HEK293 (cell line): ENCODE measurements around the gene SRBD1.

Experiments used
- CTCF ChIA-PET: fragments of 350-600 bp; formaldehyde crosslinking; extraction: SDS; loops from one replicate; lab custom pipeline; 2021; ENCODE audit warnings: antibody characterized with exemption; lab: Yijun Ruan, JAX
- POLR2A ChIA-PET: fragments of 300-600 bp; formaldehyde crosslinking; extraction: SDS; loops from one replicate; lab custom pipeline; 2020; ENCODE audit warnings: antibody characterized with exemption, inconsistent platforms; lab: Yijun Ruan, JAX
- H3K27ac ChIP-seq: fragments of 200-500 bp; sonication (Bioruptor generic); 2 replicates; pipeline ENCODE4 v1.5.1; 2014; ENCODE audit warnings: low read depth, low read length, control low read depth, inconsistent platforms; ENCODE audit errors: extremely low read depth
- H3K36me3 ChIP-seq, 2 experiments: fragments of 200-500 bp in 1 of 2; sonication (Bioruptor generic) in 1 of 2; 1 replicate in 1 of 2; 2 replicates in 1 of 2; pipeline ENCODE4 v1.5.1; 2014 to 2017; ENCODE audit warnings: inconsistent platforms in 2 of 2, low read length in 2 of 2; ENCODE audit not compliant: control insufficient read depth in 2 of 2, insufficient read depth in 1 of 2
- H3K4me1 ChIP-seq: fragments of 200-500 bp; sonication (Bioruptor generic); 2 replicates; pipeline ENCODE4 v1.5.1; 2014; ENCODE audit warnings: mild to moderate bottlenecking, low read length, inconsistent platforms; ENCODE audit not compliant: control insufficient read depth, insufficient read depth
- H3K4me3 ChIP-seq: 2 replicates; pipeline ENCODE4 v1.5.1; 2011; ENCODE audit warnings: low read depth, mild to moderate bottlenecking, control low read depth, low read length, moderate library complexity
- H3K9me3 ChIP-seq: fragments of 200-500 bp; sonication (Bioruptor generic); 2 replicates; pipeline ENCODE4 v1.5.1; 2014; ENCODE audit warnings: low read depth, low read length, inconsistent platforms; ENCODE audit not compliant: control insufficient read depth, insufficient read depth
- BCL11B ChIP-seq: fragments of 450-650 bp; formaldehyde crosslinking; IDR thresholded peaks from 2 replicates; pipeline ENCODE4 v1.5.1; 2016; ENCODE audit warnings: low read depth, missing biosample characterization, missing genetic modification characterization
- EGR2 ChIP-seq: fragments of 450-650 bp; formaldehyde crosslinking; IDR thresholded peaks from 2 replicates; pipeline ENCODE4 v1.5.1; 2016; ENCODE audit warnings: low read depth, missing biosample characterization, missing genetic modification characterization
- ELK4 ChIP-seq: IDR thresholded peaks from 2 replicates; pipeline ENCODE4 v1.6.1; 2011; ENCODE audit warnings: mild to moderate bottlenecking, low read depth, low read length, borderline replicate concordance
- IKZF3 ChIP-seq: fragments of 450-650 bp; IDR thresholded peaks from 2 replicates; pipeline ENCODE4 v1.5.0; 2018; ENCODE audit warnings: missing biosample characterization, mild to moderate bottlenecking, missing genetic modification characterization, moderate library complexity
- OSR2 ChIP-seq: fragments of 450-650 bp; formaldehyde crosslinking; IDR thresholded peaks from 2 replicates; pipeline ENCODE4 v1.5.1; 2016; ENCODE audit warnings: missing biosample characterization, missing genetic modification characterization
- PRDM2 ChIP-seq: fragments of 450-650 bp; formaldehyde crosslinking; IDR thresholded peaks from 2 replicates; pipeline ENCODE4 v1.5.1; 2016; ENCODE audit warnings: missing biosample characterization, missing genetic modification characterization, borderline replicate concordance
- SCRT1 ChIP-seq: fragments of 450-650 bp; formaldehyde crosslinking; IDR thresholded peaks from 2 replicates; pipeline ENCODE4 v1.5.1; 2016; ENCODE audit warnings: missing biosample characterization, missing genetic modification characterization, borderline replicate concordance
- SP3 ChIP-seq: fragments of 450-650 bp; formaldehyde crosslinking; IDR thresholded peaks from 2 replicates; pipeline ENCODE4 v1.5.1; 2016; ENCODE audit warnings: missing biosample characterization, missing genetic modification characterization
- TRIM28 ChIP-seq: IDR thresholded peaks from 2 replicates; pipeline ENCODE4 v1.6.1; 2011; ENCODE audit warnings: low read length, control low read depth, borderline replicate concordance
- YY1 ChIP-seq: fragments of 450-650 bp; formaldehyde crosslinking; IDR thresholded peaks from 2 replicates; pipeline ENCODE4 v1.5.1; 2018; ENCODE audit warnings: missing biosample characterization, missing genetic modification characterization
- ZBTB7A ChIP-seq: fragments of 450-650 bp; formaldehyde crosslinking; IDR thresholded peaks from 2 replicates; pipeline ENCODE4 v1.5.1; 2016; ENCODE audit warnings: low read depth, missing biosample characterization, missing genetic modification characterization
- ZNF114 ChIP-seq: fragments of 450-650 bp; formaldehyde crosslinking; IDR thresholded peaks from 2 replicates; pipeline ENCODE4 v1.5.0; 2017; ENCODE audit warnings: missing biosample characterization, missing genetic modification characterization
- ZNF184 ChIP-seq: fragments of 450-650 bp; IDR thresholded peaks from 2 replicates; pipeline ENCODE4 v1.5.1; 2018; ENCODE audit warnings: missing biosample characterization, mild to moderate bottlenecking, missing genetic modification characterization
- ZNF2 ChIP-seq: fragments of 450-650 bp; formaldehyde crosslinking; IDR thresholded peaks from 2 replicates; pipeline ENCODE4 v1.5.1; 2016; ENCODE audit warnings: missing biosample characterization, missing genetic modification characterization
- ZNF302 ChIP-seq: fragments of 450-650 bp; formaldehyde crosslinking; IDR thresholded peaks from 2 replicates; pipeline ENCODE4 v1.5.1; 2016; ENCODE audit warnings: missing biosample characterization, missing genetic modification characterization, low read depth
- ZNF394 ChIP-seq: fragments of 450-650 bp; formaldehyde crosslinking; IDR thresholded peaks from 2 replicates; pipeline ENCODE4 v1.5.1; 2016; ENCODE audit warnings: missing biosample characterization, missing genetic modification characterization, mild to moderate bottlenecking, moderate library complexity, borderline replicate concordance
- ZNF488 ChIP-seq: fragments of 450-650 bp; formaldehyde crosslinking; IDR thresholded peaks from 2 replicates; pipeline ENCODE4 v1.5.1; 2016; ENCODE audit warnings: missing biosample characterization, missing genetic modification characterization
- ZNF513 ChIP-seq: fragments of 450-650 bp; IDR thresholded peaks from 2 replicates; pipeline ENCODE4 v1.5.1; 2018; ENCODE audit warnings: missing biosample characterization, missing genetic modification characterization
- ZNF521 ChIP-seq: fragments of 450-650 bp; formaldehyde crosslinking; IDR thresholded peaks from 2 replicates; pipeline ENCODE4 v1.5.1; 2017; ENCODE audit warnings: missing biosample characterization, mild to moderate bottlenecking, missing genetic modification characterization
- ZNF529 ChIP-seq: fragments of 450-650 bp; formaldehyde crosslinking; IDR thresholded peaks from 2 replicates; pipeline ENCODE4 v1.5.1; 2017; ENCODE audit warnings: missing genetic modification characterization, missing biosample characterization; ENCODE audit not compliant: insufficient replicate concordance
- ZNF585B ChIP-seq: fragments of 450-650 bp; formaldehyde crosslinking; IDR thresholded peaks from 2 replicates; pipeline ENCODE4 v1.5.1; 2016; ENCODE audit warnings: missing biosample characterization, missing genetic modification characterization
- ZNF596 ChIP-seq: fragments of 450-650 bp; IDR thresholded peaks from 2 replicates; pipeline ENCODE4 v1.5.0; 2018; ENCODE audit warnings: missing biosample characterization, mild to moderate bottlenecking, missing genetic modification characterization, moderate library complexity
- ZNF624 ChIP-seq: fragments of 450-650 bp; formaldehyde crosslinking; IDR thresholded peaks from 2 replicates; pipeline ENCODE4 v1.5.1; 2017; ENCODE audit warnings: missing biosample characterization, missing genetic modification characterization
- ZNF747 ChIP-seq: fragments of 450-650 bp; formaldehyde crosslinking; IDR thresholded peaks from 2 replicates; pipeline ENCODE4 v1.5.1; 2016; ENCODE audit warnings: missing biosample characterization, missing genetic modification characterization
- ZNF776 ChIP-seq: fragments of 450-650 bp; formaldehyde crosslinking; IDR thresholded peaks from 2 replicates; pipeline ENCODE4 v1.5.0; 2017; ENCODE audit warnings: missing biosample characterization, missing genetic modification characterization, borderline replicate concordance
- ZSCAN18 ChIP-seq: fragments of 450-650 bp; formaldehyde crosslinking; IDR thresholded peaks from 2 replicates; pipeline ENCODE4 v1.5.1; 2016; ENCODE audit warnings: missing biosample characterization, missing genetic modification characterization

SRBD1 gene

GRCh38 chr2:45497355-45497754 is 113.7 kb downstream of the SRBD1 start:
- Histone ChIP-seq H3K4me1 (0 out of 2 replicates have a peak, but pooled peaks cover 5% of the 10 kb centered on the region), H3K4me3 (no peak overlapping the region), H3K36me3 (no peaks in the 10 kb centered on the region; a peak in 1 of 3 replicates), H3K27ac (no peak overlapping the region), H3K9me3 (no peaks in the 10 kb centered on the region)
- no peak for TF ChIP-seq ZNF585B (tag by site-specific recombination)
- no peak for TF ChIP-seq ELK4
- no peak for TF ChIP-seq ZNF776 (tag by site-specific recombination)
- no peak for TF ChIP-seq IKZF3
- no peak for TF ChIP-seq ZNF513 (tag by site-specific recombination)
- no peak for TF ChIP-seq ZNF521 (tag by site-specific recombination)
- TF ChIP-seq ZNF2 (tag by site-specific recombination), result no peak
- no peak for TF ChIP-seq OSR2
- no peak for TF ChIP-seq SCRT1 (tag by site-specific recombination)
- no peak for TF ChIP-seq SP3 (tag by site-specific recombination)
- TF ChIP-seq ZNF184, result no peak
- TF ChIP-seq TRIM28, result no peak
- ChIA-PET POLR2A (no interaction called here), CTCF (interaction anchor here (0.6 to 2.7 kb wide), 2 partner anchors 516 to 534 kb away, joined by 3 to 14 read pairs; no protein-coding TSS in a partner anchor)

- H3K4me1 ChIP-seq, result 0 out of 2 replicates have a peak, but pooled peaks cover 5% of the 10 kb centered on the region
- H3K27ac ChIP-seq, result no peak overlapping the region
- no peaks in the 10 kb centered on the region; a peak in 1 of 3 replicates for H3K36me3 ChIP-seq
- ChIA-PET CTCF (interaction anchor here (0.6 to 1.2 kb wide), 2 partner anchors 10 to 533 kb away, joined by 3 to 4 read pairs; no protein-coding TSS in a partner anchor), POLR2A (no interaction called here)
- no peak overlapping the region for H3K4me3 ChIP-seq
- H3K9me3 ChIP-seq, result no peaks in the 10 kb centered on the region
- TF ChIP-seq ZBTB7A (tag by site-specific recombination), result no peak
- TF ChIP-seq ZNF747 (tag by site-specific recombination), result no peak
- TF ChIP-seq ZNF114 (tag by site-specific recombination), result no peak
- no peak for TF ChIP-seq EGR2 (tag by site-specific recombination)
- TF ChIP-seq TRIM28, result no peak
- TF ChIP-seq YY1 (tag by site-specific recombination), result no peak
- TF ChIP-seq ZSCAN18 (tag by site-specific recombination), result no peak
- no peak for TF ChIP-seq ZNF596
- TF ChIP-seq ZNF394 (tag by site-specific recombination), result no peak
- no peak for TF ChIP-seq ZNF529 (tag by site-specific recombination)
- no peak for TF ChIP-seq ZNF488 (tag by site-specific recombination)
- no peak for TF ChIP-seq ZNF624 (tag by site-specific recombination)
- no peak for TF ChIP-seq PRDM2
- no peak for TF ChIP-seq BCL11B (tag by site-specific recombination)
- no peak for TF ChIP-seq ZNF302 (tag by site-specific recombination)
Measured at GRCh38 chr2:45496869-45497268, 114.2 kb downstream of the SRBD1 start.
